LoVo (cell line): ENCODE data around the gene KCND1.

ENCODE experiments used
- DNase-seq: peaks from one replicate; pipeline ENCODE4 v3.0.0-alpha.2; 2016; ENCODE audit warnings: low spot score

The KCND1 gene

DNA sequence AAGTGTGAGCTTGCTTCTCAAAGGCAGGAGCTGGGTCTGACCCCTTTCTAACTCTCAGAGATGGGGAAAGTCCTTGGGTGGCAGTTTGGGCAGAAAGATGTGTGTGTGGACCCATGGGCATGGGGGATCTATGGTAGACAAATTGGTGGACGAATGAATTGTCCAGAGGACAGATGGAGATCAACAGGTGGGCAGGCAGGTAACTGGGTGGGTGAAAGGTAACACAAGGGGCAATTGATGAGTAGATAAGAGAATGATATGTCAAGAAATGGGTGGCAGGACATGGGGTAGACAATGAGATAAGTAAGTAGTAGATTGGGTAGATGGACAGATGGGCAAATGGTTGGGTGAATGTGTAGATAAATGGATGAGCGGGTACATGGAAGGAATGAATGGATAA, 2.9 kb upstream of the KCND1 start:
- no peak for DNase-seq

DNA sequence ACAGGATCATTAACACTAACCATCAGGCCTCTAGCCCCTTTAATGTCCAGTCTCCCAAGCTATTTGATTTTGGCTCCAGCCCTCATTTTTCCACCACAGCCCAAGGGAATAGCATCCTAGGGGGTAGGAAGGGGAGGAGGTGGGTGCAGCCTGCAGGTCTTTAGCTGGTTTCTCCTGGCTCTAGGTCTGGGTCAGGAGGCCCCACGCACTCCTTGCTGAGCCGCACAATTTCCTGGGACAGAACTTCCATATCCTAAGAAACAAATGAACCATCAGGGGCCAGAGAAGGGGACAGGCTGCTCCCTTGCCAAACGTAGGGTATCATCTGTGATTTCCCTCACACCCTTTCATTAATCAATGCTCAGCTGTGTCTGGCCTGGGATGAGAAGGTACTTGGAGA, 2.4 kb upstream of the KCND1 start:
- no peak for DNase-seq

DNA sequence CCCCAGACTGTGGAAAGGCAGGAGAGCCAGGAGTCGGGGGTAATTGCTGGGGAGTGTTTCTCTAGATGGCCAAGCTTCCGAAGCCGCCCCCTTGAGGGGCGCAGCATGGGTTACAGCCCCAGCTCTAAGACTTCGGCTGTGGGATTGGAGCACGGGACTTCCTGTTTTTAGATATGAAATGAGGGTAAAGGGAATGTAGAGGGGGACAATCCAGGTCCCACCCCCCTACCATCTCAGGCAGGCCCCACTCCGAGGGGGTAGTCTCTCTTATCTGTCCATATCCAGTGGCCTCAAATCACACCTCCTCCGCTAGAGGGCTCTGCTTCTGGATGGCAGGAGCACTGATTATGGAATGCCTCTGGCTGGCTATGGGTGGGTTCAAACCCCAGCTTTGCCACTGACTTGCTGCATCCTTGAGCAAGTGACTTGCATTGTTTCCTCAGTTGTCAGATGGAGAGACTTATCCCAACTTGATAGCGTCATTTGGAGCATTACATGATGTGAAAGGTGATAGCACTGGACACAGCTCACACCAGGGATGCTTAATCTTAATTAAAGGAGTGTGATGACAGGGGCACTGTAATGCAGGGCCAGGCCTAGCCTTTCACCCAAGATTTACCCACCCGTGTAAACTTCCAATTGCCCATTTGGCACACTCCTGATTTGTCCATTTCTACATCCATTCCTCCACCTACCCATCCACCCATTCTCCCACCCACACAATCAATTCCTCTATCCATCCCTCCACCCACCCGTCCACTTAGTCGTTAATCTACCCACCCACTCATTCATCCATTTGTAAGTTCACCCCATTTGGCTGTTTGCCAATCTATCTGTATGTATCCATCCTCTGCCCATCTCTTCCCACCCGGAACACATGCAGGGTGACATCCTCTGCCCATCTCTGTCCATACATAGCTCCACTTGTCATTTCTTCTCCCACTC, 848 bp upstream of the KCND1 start:
- no peak for DNase-seq

GRCh38 chrX:48969471-48969870, 2.2 kb downstream of the KCND1 start:
- DNase-seq: no peak

- DNase-seq: no peak
These were observed 3.3 kb downstream of the KCND1 start for GRCh38 chrX:48968377-48968776.

DNA sequence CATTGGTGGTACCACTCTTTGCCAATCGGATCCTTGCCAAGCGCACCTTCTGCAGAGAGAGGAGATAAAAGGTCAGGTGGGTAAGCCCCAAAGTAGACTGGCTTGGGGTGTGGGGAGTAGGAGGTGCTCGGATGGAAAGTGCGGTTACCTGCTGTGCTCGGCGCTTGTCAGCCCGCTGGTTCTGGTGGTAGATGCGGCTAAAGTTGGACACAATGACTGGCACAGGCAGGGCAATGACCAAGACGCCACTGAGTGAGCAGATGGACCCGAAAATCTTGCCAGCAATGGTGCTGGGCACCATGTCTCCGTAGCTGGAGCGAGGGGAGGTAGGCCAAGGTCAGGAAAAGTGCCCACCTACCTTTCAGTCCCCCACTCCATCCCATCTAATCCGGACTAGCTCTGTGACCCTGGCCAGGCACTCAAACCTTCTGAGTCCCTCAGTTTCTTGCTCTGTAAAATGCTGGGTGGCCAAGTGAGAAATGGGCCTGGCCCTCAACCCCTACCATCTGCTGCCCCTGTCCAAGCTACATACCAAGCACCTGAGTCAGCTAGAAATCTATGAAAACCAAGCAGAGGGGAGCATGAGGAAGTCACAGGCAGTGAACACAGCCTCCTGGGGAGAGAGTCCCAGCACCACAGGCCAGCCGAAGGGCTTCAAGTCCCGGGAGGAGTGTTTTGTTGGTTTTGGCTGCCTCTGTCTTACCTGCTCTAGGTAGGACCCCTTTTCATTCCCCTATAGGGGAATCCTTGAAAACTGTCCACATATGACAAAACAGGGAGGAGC, 4.7 kb downstream of the KCND1 start:
- no peak for DNase-seq

- no peak for DNase-seq
These were observed 5.7 kb downstream of the KCND1 start for GRCh38 chrX:48965959-48966358.

DNA sequence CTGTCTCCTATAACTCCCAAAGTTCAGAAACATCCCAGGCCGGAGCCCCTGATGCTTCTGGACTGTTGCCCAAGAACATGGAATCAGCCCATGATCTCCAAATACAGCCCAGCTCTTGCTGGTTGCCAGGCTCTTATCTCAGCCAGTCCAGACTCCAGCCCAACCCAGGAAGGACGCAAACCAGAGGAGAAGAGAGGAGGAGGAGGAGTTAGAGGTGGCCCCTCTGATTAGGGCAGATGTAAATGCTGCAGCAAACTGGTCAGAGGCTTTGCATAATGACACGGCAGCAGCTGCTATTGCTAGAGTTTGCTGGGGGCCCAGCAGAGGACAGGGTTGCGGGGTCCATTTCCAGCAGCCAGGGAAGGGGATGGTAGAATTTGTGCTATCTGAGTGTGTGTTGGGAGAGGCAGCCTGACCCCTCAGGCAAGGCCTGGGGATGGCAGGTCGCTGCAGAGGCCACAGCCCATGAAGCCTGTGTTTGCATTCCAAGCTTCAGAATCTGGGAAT, 10.0 kb downstream of the KCND1 start:
- no peak for DNase-seq

GRCh38 chrX:48960291-48960690, 11.4 kb downstream of the KCND1 start:
- DNase-seq: no peak

DNA sequence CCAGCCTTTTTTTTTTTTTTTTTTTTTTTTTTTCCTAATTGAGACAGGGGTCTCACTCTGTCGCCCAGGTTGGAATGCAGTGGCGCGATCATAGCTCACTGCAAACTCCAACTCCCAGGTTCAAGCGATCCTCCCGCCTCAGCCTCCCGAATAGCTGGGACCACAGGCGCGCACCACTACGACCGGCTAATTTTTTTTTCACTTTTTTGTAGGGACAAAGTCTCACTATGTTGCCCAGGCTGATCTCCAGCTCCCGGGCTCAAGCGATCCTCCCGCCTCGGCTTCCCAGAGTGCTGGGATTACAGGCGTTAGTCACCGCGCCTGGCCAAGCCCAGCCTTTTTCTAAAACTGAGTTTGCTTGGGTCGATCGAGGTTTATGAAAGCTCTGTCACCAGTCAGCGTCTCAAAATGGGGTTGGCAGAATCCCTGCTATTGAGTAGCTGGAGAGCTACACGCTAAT, 13.0 kb downstream of the KCND1 start:
- DNase-seq: peak; percentile 37

- DNase-seq: peak; percentile 90
These were observed 13.6 kb downstream of the KCND1 start for GRCh38 chrX:48957827-48958634.

DNA sequence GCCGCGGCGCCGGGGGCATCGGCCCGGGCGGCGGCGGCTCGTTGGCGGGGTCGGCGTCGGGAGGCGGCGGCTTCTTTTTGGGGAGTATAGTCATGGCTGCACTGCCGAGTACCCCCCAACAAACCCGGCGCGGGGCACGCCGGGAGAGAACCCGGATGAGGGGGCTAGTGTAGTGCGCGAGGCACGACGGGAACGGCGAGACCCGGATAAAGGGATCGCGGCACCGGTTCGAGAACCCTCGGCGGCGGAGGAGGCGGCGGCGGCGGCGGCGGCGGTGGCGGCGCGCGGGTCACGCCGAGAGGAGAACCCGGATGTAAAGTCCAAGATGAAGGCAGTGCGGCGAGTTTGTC, 14.2 kb downstream of the KCND1 start, which contains the start of gene OTUD5:
OTUD5 (minus strand) TSS at position 131 of the 350 bp plus-strand sequence; CDS start at position 94, 37 bp downstream.
- DNase-seq: no peak

GRCh38 chrX:48956728-48957414, 14.8 kb downstream of the KCND1 start:
- DNase-seq: no peak

GRCh38 chrX:48948589-48948988, 23.1 kb downstream of the KCND1 start:
- no peak for DNase-seq

GRCh38 chrX:48945517-48946348, 25.9 kb downstream of the KCND1 start:
- peak; percentile 11 for DNase-seq

DNA sequence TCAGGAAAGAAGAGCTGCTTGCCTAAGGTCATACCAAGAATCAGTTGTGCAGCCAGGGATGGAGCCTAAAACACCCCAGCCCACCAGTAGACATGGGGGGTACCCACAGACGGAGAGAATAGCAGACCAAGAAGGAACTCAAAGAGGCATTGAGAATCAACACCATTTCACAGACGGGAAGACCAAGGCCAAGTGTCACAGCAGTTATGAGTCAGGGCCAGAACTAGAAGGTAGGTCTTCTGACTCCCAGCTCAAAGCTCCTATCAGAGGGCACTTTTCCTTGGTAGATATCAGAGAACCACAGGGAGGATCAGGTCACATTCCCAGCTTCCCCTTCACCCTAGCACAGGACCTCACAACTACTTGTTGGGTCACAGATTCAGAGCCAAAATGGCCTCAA, 28.7 kb downstream of the KCND1 start:
- DNase-seq: no peak

GRCh38 chrX:48940404-48940955, 31.2 kb downstream of the KCND1 start:
- DNase-seq: no peak

DNA sequence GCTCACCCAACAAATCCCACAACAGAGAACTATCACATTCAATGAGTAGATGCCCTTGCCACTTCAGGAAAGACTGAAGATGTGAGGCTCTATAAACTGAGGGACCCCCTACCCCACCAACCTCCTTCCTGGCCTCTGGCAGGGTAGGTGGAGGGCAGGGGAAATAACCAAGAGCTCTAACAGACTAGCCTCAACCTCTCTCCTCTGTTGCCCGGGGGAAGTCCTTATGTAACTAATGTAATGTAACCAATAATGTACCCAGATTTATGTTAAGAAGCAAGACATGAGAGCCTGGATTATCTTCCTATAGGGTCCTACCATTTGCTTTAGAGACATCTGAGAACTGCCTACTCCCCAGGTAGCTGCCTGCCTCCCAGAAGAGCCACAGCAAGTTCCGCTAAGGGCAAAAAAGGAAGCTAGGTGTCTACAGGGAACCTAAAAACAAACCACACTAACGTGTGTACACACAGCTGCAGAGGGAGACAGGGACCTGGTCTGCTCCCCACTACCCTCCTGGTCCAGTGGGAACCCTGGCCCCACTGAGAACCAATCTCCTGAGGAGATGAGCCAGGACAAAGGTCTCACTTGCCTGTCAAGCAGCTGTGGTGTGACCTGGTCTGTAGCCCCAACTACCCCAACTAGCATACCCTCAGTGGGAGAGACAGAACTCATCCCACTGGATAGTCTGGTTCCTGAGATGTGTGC, 32.0 kb downstream of the KCND1 start:
- no peak for DNase-seq

- no peak for DNase-seq
These were observed 32.8 kb downstream of the KCND1 start for GRCh38 chrX:48938721-48939425.
